NCI-H187 (cell line): Measurements from ENCODE around the gene CDC16.

Source experiments
- DNase-seq, 2 experiments: peaks; one replicate each; lab custom pipeline; 2025; lab: John Stamatoyannopoulos, UW

The CDC16 gene

GRCh38 chr13:114299604-114300305 lies 65.1 kb downstream of the CDC16 start:
- no peak for DNase-seq

- DNase-seq: no peak
Observed at GRCh38 chr13:114303700-114304327, 69.1 kb downstream of the CDC16 start.

GRCh38 chr13:114304346-114305034 lies 69.8 kb downstream of the CDC16 start:
- no peak for DNase-seq

DNA sequence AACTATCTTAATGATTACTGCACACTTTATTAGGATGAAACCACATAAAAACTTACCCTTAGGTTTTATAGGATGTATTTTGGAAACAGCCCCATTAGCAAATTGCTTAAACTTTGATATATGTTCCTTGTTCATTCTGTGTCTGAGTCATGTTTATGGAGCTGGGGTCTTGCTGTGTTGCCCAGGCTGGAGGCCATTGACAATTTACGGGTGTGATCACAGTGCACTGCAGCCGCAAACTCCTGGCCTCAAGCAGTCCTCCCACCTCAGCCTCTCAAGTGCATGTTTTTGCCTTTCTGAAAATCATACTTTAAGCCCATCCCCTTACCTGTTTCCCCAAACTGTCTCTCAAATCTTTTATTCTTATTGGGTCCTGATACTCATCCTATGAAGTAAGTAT lies 74.4 kb downstream of the CDC16 start:
- no peak for DNase-seq

DNA sequence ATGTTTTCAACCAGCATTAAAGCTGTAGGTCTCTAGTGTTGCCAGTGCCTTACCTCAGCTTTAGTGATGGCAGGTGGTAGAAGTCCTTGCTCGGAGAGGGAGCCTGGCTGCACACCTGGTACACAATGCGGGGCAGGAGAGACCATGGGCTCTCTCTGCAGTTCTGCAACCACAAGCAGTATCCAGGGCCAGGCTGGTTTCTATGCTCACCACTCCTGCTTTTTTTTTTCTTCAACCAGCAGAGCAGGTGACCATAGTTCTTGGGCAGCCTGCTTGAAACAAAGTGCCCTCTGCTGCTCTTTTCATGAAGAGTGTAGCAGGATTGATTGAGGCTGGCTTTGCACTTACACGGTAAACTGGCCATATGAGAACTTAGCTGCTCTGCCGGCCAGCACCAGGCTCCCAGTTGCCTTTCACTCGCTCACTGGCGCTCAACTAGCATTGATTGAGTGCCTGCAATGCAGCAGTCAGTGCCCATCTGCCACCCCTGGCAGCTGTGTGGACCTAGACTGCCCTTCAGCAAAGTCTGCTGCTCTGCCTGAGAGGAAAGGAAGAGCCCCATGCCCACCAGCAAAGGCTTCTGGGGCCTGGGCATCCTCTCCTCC lies 75.2 kb downstream of the CDC16 start:
- peak; percentile 66 to 69 for DNase-seq

DNA sequence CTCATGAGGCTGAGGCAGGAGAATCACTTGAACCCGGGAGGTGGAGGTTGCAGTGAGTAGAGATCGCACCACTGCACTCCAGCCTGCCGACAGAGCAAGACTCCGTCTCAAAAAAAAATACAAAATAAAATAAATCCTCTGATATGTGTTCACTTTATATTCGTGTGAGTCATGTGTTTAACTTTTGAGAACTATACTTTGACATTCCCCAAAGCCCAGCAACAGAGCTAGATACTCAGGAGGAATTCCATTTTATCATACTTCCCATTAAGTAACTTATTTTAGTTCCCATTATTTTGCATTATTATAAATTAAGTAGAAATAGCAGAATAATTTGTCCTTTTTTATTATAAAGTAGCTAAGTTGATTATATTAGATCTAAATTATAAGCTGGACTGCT lies 76.3 kb downstream of the CDC16 start:
- DNase-seq: no peak

DNA sequence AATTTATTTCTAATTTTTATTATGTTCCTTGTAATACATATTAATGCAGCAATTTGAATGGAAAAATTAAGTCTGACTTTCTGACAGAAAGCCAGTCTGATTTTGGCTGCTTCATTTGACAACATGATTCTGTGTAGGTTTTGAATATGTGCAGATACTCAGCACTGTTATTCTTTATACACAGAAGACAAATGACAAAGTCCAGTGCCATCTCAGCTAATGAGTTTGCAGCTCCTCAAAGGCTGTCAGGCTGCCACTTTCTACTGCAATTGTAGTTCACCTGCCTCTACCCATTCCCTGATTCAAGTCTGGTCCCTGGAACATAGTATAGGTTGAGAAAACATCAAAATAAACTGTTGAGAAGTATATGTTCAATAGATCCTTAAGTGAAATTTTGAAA lies 76.7 kb downstream of the CDC16 start:
- no peak for DNase-seq

DNA sequence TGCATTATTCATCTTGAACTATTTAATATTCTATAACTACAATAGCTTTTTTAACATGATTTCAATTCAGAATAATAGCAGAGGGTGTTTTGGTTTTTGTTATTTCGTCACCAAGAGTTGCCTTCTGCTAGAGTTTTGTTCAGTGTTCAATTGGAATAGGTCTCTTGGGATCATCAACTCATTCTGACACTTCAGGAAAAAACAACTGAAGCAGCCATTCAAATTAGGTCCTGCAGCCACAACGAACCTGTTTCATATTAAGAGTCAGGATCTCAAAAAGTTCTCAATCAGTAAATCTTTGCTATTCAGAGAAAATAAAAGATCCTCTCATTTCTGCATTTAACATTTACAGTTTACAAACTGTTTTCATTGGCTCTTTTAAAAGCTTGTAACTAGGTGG lies 77.2 kb downstream of the CDC16 start:
- no peak for DNase-seq

DNA sequence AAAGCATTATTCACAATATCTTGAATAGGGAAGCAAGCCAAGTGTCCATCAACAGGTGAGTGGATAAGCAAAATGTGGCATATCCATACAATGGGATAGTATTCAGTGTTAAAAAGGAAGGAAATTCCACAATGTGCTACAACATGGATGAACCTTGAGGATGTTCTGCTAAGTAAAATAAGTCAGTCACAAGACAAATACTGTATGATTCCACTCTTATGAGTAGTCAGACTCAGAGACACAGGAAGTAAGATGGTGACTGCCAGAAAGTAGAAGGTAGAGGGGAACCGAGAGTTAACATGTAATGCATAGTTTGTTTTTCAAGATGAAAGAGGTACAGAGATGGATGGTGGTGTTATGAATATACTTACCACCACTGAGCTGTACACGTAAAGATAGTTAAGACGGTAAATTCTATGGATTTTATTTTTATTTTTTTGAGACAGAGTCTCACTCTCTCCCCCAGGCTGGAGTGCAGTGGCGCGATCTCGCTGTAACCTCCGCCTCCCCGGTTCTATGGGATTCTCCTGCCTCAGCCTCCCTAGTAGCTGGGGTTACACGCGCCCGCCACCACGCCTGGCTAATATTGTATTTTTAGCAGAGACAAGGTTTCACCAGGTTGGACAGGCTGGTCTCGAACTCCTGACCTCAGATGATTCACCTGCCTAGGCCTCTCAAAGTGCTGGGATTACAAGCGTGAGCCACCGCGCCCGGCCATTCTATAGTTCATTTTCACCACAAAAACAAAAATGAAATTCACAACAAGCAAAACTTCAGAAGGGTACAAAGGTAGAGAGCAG lies 78.6 kb downstream of the CDC16 start:
- DNase-seq: no peak

GRCh38 chr13:114314074-114314912 lies 79.6 kb downstream of the CDC16 start, which contains the start of gene CHAMP1:
CHAMP1 (plus strand) TSS chr13:114314503; CDS start chr13:114323843, 9,340 bp downstream.
- DNase-seq: peak; percentile 93 to 98

DNA sequence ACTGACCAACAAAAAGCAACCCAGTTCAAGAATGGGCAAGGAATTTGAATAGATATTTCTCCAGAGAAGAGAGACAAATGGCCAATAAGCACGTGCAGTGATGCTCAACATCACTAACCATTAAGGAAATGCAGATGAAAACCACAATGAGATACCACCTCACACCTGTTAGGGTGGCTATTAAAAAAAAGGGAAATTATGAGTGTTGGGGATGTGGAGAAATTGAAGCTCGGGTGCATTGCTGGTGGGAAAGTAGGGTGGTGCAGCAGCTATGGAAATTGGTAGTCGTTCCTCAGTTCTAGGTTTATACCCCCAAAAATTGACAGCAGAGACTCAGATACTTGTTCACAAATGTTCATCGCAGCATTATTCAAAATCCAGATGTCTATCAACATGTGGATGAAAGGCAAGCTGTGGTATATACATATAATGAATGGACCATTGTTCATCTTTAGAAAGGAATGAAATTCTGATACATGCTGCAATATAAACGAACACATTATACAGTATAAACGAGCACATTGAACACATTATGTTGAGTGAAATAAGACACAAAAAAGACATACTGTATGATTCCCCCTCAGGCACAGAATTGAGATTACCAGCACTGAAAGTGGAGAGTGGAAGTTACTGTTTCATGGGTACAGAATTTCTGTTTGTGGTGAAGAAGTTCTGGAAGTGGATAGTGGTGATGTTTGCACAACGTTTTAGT lies 80.5 kb downstream of the CDC16 start:
- DNase-seq: no peak

GRCh38 chr13:114318624-114319023 lies 83.9 kb downstream of the CDC16 start:
- DNase-seq: no peak

DNA sequence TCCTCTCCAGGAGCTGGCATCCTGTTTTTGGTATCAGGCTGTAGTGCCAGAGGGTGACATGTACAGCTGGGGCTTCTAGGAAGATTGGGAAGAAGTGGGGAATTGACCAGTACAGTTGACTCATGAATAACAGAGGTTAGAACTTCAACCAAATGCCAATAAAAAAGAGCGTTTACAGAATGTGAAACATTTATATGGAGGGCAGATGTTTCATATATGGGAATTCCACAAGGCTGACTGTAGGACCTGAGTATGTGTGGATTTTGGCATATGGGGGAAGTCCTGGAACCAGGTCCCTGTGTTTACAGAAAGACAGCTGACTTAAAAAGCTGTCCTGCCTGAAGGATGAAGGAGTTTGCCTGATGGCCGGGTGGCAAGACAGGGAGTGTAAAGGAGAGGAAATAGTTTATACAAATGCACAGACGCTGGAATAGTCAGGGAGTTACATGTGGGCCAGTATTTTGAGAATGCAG lies 84.8 kb downstream of the CDC16 start:
- no peak for DNase-seq

- DNase-seq: no peak
Observed at GRCh38 chr13:114320065-114320464, 85.4 kb downstream of the CDC16 start.

DNA sequence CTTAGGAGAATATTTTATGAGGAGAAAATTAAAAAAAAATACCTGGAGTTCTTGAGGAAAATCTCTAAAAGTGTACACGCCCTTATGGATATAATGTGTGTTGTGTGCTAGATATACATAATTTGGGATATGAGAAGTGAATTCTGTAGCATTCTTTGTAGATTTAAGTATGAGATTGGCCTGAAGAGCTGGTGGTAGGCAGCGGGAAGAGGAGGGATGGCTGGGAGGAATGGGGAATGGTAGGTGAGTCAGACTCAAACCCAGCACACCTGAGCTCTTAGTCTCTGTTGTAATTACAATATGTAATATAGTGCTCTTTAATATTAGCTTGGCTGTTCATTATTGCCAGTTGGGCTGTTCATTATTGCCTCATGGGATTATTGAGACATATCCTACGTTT lies 86.6 kb downstream of the CDC16 start:
- no peak for DNase-seq
